GM20431 (cell line): Measurements from ENCODE around the gene TECTA.
"Not testable (repeated sequence)": the region's sequence is repeated elsewhere in the genome, so short reads cannot be mapped to it uniquely, and the experiment has no call there.

Experiments used
- in situ Hi-C: fragments of 300-500 bp; cut with MseI, MboI; formaldehyde crosslinking; loops from one replicate; pipeline ENCODE4 v1.15.0; 2020; ENCODE audit warnings: low sequenced_read_pairs; ENCODE audit not compliant: unreplicated experiment

TECTA gene

DNA sequence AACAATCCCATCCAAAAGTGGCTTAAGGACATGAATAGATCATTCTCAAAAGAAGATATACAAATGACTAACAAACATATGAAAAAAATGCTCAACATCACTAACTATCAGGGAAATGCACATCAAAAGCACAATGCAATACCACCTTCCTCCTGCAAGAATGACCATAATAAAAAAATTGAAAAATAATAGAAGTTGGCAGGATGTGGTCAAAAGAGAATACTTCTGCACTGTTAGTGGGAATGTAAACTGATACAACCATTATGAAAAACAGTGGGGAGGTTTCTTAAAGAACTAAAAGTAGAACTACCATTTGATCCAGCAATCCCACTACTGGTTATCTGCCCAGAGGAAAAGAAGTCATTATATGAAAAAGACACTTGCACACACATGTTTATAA is 113.8 kb downstream of the TECTA start:
- in situ Hi-C loops: no loop called here

DNA sequence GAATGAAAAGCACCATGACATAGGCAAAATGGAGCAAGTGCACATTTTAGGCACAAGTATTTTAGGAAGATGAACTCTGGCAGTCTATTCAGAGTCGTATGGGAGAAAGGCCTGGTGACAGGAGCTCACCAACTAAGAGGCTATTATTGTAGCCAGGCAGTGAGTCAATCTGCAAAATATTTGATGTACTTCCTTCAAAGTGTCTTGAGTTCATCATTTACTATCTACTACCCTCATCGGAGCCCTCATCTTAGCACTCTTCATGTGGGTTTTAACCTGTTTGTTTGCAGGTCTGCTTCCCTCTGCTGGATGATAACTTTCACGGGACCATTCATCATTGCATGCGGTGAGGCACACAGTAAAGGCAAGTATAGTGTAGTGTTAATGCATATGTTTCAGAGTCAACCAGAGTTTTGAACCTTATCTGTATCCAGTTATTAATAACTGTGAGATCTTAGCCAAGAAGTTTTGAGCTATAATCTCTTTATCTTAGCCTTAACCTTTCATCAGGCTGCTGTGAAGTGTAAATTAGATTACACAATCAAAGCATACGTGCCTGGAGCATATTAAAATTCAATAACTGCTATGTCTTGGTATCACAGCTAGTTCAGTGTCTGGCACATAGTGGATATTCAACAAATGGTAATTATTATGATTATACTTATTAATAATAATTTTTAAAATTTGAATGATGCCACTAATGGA is 120.6 kb downstream of the TECTA start:
- in situ Hi-C loops: no loop called here

DNA sequence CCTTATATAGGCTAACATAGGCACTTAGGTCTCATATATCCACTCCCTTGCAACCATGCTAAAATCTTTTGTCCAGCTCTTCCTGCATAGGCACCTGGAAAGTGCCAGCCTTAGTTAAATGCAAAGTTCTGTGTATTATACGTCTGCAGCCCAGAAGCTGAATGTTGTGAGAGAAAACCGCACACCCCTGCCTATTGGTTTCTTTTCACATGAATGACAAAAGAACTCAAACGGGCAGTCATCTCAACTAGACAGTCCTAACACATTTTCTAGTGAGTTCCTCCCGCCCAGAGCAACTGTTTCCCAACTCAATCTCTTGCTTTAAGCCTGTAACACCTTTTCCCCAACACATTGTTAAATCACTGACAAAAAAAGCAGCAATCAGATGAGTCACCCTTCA is 122.1 kb downstream of the TECTA start:
- in situ Hi-C loops: no loop called here

DNA sequence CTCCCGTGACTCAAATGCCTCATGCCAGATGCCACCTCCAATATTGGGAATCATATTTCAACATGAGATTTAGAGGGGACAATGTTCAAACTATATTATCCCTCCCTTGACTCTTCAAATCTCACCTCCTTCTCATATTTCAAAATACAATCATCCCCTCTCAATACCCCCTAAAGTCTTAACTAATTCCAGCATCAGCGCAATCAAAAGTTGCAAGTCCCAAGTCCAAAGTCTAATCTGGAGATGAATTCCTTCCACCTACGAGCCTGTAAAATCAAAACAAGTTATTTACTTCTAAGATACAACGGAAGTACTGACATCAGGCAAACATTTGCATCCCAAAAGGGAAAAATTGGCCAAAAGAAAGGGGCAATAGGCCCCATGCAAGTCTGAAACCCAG is 124.3 kb downstream of the TECTA start:
- in situ Hi-C loops: no loop called here

DNA sequence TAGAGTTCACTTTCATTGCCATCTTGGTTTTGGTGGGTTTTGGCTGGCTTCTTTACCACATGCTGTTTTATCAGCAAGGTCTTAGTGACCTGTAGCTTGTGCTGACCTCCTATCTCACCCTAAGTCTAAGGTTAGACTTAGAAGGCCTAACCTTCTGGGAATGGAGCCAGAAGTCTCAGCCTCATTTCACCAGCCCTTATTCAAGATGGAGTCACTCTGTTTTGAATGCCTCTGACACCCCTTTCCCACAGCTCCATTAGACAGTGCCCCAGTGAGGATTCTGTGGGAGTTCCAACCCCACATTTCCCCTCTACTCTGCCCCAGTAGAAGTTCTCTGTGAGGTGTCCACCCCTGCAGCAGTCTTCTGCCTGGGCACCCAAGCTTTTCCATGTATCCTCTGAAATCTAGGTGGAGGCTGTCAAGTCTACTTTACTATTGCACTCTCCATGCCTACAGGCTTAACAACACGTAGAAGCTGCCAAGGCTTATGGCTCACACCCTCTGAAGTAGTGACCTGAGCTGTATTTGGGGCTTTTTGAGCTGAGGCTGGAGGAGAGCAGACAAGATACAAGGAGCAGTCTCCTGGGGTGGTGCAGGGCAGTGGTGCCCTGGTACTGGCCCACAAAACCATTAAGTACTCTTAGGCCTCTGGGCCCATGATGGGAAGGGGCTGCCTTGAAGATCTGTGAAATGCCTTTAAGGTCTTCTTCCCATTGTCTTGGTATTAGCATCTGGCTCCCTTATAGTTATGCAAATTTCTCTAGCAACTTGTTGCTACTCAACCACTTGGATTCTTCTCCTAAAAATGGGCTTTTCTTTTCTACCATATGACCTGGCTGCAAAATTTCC is 125.6 kb downstream of the TECTA start:
- in situ Hi-C loops: no loop called here

DNA sequence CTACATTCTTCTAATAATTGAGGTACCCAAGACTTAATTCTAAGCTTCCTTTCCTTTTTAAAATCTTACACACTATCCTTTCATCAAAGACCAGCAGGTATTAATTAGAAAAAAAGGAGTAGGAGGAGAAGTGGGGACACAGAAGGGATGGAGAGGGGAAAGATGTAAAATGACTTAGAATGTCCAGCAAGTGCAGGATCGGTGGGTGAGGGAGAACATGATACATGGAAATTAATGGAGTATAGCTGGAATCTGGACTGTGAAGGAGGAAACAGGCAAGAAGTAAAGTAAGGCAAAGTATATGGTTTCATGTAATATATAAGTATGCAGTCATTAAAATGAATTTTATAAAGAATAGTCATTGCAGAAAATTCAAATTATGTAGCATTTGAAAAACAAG is 127.8 kb downstream of the TECTA start:
- in situ Hi-C loops: no loop called here

DNA sequence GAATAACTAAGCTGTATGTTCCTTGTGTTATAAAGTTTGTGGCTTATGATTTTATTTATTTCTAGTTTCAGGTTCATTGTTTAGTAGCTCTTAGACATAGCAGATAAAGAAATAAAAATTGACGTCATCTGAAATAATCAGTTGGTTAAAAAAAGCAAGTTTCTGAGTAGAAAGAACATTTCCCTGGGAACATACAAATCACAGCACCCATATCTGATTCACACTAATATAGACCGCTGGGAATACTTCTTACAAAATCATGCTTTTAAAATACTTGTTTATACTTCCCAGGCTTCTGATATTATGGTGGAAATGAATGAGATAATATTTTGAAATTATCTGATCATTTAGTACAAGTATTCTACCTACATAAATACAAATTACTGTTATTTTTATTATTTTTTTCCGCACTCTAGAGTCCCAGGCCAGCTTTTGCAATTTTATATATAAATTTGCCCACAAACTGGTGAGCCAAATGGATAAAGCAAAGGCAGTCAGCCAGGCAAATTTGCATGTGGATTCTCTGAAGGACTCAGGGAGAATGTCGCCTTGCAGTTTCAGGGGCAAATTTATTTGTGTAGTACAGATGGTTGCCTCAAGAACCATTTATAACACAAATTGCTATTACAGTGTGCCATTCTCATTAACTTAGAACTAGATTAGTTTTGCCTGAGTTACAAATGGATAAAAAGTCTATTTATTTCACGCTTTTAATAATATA is 128.6 kb downstream of the TECTA start:
- in situ Hi-C loops: no loop called here

DNA sequence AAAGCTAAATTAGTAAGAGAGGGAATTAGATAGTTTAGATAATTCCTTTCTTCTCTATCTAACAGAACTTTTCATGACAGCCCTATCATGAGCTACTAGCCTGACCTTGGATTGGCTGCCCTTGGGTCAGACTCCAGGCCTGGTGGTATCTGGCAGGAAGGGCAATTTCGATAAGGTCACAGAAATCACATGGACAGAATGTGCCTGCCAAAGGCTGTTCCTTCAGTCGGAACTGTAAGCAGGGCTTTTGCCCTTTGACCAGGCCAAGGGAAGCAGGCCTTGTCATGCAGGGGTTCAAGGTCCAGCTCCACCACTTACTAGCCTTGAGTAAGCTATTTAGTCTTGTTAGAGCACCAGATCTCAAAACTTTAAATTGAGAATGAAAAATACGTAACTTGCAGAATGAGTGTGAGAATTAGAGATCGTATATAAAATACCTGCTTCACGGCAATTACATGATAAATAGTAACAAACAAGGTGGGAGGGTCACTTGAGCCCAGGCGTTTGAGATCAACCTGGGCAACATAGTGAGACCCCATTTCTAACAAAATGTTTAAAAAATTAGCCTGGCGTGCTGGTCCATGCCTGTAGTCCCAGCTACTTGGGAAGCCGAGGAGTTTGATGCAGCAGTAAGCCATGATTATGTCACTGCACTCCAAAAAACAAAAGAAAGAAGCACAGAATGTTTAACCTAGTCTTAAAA is 130.7 kb downstream of the TECTA start:
- in situ Hi-C loops: no loop called here

DNA sequence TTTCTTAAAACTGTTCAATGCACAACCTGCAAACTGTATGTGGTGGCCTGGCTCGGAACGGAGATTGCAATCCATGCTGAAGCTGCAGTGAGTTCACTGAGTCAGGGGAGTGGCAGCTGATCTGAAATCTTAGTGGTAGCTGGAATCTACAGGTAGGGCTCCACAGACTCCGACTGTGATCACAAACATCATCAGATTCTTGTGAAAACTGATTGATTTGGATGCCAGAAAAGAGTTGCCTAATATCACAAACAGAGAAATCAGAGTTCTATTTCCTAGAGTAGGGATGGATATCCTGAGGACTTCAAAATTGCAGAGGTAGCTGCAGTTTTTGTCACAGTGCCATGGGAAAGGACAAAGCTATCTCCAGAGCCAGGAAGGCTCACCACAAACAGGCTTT is 134.0 kb downstream of the TECTA start:
- in situ Hi-C loops: no loop called here

DNA sequence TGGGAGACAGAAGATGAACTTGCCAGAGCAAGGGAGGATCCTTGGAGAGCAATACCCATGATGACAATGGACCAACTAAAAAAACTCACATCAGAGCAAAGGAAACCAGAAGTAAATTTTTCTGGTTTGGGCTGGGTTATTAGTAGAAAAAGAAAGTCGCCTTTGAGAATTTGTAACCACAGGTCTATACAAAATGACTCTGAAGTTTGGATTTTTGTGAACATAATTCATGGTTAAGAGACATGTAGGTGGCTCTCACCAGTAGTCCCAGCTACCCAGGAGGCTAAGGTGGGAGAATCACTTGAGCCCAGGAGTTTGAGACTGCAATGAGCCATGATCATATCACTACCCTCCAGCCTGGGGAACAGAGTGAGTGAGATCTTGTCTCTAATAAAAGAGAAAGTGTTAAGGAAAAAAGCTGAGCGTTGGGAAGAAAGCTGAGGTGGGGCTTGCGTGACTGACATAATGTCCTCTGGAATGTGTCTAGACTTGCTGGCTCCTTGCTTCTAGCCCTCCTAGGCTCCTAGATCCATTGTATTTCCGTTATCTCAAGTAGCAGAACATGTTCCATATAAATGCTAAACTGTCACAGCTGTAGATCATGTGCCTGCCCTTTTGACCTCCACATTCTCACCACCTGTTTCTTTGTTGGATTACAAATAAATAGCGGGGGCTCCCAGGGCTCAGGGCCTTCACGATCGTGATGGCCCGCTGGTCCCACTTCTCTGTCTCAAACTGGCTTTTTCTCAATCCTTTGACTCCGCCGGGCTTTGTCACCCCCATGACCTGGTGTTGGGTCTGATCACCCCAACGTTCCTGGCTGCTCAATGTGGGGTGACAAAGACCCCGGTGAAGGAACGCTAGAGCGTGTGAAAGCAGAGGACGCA is 135.3 kb downstream of the TECTA start:
- in situ Hi-C loops: no loop called here

DNA sequence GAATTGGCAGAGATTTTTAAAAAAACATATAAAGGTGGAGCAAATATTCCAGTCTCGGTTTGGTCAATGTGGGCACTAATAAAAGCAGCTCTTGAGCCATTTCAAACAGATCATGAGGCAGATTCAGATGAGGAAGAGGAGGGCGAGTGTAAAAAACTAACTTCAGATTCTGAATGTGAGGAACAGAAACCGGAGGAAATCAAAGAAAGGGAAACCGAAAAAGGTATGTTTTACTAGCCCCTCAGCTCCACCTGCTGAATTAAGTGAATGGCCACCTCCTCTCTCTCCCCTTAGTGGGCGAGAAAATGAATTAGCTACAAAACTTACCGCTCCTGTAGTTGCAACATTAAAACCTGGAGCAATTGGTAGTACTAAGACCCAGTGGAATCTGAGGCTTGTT is 136.2 kb downstream of the TECTA start:
- in situ Hi-C loops: not testable (repeated sequence)

DNA sequence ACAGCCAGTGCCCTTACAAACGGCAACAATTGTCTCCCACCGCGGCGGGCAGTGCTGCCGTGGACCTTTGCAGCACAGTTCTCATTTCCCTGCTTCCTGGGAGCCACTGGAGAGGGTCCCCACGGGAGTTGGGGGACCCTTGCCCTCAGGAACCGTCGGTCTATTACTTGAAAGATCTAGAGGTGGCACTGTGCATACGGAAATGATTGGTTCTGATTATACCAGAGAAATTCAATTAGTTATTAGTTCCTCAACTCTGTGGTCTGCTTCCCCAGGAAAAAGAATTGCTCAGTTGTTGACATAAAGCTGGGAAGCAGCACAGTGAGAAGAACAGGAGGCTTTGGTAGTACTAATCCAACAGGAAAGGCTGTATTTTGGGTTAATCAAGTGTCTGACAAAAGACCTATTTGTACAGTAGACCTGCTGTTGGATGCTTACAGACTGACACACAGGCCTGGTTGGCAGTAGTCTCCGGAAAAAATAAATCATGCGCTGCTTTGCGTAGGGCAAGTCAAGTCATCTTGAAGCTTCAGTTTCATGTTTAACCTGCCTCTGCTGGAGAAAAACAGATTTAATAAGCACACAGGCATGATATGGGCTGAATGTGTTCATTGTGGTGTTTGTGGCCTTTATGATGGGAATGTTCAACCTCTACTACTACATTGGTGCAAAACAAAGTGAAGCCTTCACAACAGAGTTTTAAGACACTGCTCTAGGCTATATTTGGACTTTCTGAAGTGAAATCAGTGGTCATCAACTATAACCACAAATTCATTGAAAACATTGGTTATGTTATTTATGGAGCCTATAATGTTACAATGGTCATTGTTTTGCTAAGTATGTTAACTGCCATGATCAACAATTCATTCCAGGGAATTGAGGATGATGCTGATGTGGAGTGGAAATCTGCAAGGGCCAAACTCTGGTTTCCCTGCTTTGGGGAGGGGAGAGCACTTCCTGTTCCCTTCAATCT is 136.9 kb downstream of the TECTA start:
- in situ Hi-C loops: no loop called here

DNA sequence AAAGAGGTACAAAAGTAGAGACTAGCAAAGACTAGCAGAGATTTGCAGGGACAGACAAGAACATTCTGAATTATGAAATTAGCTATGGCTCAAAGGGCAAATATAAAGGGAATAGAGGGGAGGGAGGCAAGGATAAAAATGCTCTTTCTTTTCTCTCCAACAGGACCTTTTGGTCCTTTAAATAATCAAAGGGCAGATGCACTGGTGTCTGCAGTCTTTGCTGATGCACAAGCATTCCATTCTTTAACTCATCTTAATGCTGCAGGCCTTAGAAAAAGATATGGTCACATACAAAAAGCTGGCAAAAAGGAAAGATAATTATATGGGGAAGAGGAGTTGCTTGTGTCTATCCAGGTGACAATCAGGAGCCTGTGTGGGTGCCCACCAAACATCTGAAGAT is 137.9 kb downstream of the TECTA start:
- in situ Hi-C loops: no loop called here

DNA sequence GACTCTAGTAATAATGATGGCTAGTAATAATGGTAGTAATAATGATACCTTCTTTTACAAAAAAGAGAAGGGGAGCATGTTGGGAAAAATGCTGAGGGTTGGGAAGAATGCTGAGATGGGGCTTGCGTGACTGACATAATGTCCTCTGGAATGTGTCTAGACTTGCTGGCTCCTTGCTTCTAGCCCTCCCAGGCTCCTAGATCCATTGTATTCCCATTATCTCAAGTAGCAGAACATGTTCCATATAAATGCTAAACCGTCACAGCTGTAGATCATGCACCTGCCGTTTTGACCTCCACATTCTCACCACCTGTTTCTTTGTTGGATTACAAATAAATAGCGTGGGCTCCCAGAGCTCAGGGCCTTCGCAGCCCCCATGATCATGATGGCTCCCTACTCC is 139.0 kb downstream of the TECTA start:
- in situ Hi-C loops: not testable (repeated sequence)

DNA sequence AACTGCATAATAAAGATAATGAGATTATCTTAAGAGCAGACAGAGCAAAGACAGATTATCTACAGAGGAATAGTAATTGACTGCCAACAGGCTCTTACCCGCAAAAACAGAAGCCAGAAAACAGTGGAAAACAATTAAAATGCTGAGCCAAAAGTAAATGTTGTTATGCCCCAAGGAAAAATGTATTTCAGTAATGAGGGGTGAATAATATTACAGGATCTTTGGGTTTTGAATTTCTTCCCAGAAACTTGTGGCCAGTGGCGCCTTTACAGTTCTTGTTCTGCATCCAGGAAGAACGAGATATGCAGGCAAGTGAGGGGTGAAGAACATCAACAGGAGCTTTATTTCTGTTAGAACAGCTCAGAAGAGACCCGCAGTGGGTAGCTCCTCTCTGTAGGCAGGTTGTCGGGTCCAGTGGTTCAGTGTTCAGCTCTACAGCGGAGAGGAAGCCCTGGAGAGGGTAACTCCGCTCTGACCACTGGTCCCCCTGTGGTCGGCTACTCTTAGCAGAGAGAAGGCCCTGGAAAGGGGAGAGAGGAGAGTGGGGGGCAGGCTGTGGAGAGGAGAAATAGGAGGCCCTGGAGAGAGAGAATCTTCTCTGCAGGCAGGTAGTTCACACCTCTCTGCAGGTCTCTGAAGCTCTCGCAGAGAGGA is 139.7 kb downstream of the TECTA start:
- in situ Hi-C loops: no loop called here
